ENCODE results near the gene ANXA11.

DNA sequence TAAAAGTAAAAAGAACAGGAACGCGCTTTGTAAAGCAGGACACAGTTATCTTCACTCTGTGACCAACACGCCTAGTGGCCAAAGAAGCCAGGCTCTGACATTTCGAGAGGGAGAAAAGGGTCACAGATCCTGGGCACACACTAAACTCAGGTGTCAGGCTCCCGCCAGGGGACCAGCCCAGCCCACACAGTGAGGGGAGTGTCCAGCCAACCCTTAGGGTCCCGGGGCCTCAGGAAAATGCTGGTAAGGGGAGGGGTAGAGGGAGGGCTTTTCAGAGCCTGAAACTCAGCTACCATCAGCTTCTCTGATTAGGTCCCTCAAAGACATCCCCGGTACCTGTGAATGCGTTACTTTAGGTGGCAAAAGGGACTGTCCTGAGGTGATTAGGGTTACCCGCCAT lies 16.6 kb downstream of the ANXA11 start:
- no peak for TF ChIP-seq RBM15 (IDR thresholded peaks at IDR 0.05; ENCODE audit: insufficient read depth, low read length)
- no peak for TF ChIP-seq BMI1 (IDR thresholded peaks at IDR 0.05; ENCODE audit: low read length)
- TF ChIP-seq NELFE (IDR thresholded peaks at IDR 0.05; ENCODE audit: insufficient read depth, insufficient read length) = no peak
- TF ChIP-seq, protein P1, sequence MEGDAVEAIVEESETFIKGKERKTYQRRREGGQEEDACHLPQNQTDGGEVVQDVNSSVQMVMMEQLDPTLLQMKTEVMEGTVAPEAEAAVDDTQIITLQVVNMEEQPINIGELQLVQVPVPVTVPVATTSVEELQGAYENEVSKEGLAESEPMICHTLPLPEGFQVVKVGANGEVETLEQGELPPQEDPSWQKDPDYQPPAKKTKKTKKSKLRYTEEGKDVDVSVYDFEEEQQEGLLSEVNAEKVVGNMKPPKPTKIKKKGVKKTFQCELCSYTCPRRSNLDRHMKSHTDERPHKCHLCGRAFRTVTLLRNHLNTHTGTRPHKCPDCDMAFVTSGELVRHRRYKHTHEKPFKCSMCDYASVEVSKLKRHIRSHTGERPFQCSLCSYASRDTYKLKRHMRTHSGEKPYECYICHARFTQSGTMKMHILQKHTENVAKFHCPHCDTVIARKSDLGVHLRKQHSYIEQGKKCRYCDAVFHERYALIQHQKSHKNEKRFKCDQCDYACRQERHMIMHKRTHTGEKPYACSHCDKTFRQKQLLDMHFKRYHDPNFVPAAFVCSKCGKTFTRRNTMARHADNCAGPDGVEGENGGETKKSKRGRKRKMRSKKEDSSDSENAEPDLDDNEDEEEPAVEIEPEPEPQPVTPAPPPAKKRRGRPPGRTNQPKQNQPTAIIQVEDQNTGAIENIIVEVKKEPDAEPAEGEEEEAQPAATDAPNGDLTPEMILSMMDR (IDR thresholded peaks at IDR 0.05 in 2 of 3, conservative IDR thresholded peaks at IDR 0.05 in 1 of 3; ENCODE audit: insufficient read depth in 2 of 3, low read depth in 1 of 3, low read length in 3 of 3) = no peak
- TF ChIP-seq, protein P2, sequence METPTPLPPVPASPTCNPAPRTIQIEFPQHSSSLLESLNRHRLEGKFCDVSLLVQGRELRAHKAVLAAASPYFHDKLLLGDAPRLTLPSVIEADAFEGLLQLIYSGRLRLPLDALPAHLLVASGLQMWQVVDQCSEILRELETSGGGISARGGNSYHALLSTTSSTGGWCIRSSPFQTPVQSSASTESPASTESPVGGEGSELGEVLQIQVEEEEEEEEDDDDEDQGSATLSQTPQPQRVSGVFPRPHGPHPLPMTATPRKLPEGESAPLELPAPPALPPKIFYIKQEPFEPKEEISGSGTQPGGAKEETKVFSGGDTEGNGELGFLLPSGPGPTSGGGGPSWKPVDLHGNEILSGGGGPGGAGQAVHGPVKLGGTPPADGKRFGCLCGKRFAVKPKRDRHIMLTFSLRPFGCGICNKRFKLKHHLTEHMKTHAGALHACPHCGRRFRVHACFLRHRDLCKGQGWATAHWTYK (CRISPR knock-in tag; IDR thresholded peaks at IDR 0.05) = no peak
- no peak for TF ChIP-seq CEBPB (tag; IDR thresholded peaks at IDR 0.05)
- no peak for TF ChIP-seq ATF7 (IDR thresholded peaks at IDR 0.05)
- TF ChIP-seq, protein P3, sequence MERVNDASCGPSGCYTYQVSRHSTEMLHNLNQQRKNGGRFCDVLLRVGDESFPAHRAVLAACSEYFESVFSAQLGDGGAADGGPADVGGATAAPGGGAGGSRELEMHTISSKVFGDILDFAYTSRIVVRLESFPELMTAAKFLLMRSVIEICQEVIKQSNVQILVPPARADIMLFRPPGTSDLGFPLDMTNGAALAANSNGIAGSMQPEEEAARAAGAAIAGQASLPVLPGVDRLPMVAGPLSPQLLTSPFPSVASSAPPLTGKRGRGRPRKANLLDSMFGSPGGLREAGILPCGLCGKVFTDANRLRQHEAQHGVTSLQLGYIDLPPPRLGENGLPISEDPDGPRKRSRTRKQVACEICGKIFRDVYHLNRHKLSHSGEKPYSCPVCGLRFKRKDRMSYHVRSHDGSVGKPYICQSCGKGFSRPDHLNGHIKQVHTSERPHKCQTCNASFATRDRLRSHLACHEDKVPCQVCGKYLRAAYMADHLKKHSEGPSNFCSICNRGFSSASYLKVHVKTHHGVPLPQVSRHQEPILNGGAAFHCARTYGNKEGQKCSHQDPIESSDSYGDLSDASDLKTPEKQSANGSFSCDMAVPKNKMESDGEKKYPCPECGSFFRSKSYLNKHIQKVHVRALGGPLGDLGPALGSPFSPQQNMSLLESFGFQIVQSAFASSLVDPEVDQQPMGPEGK (CRISPR knock-in tag; IDR thresholded peaks at IDR 0.05; ENCODE audit: borderline replicate concordance) = no peak
- no peak for TF ChIP-seq ZNF274 (IDR thresholded peaks at IDR 0.05; ENCODE audit: borderline replicate concordance, low read depth, low read length)
- TF ChIP-seq GTF2F1 (IDR thresholded peaks at IDR 0.05; ENCODE audit: low read depth, low read length) = no peak
- TF ChIP-seq RB1 (IDR thresholded peaks at IDR 0.05; ENCODE audit: low read depth) = no peak
- TF ChIP-seq SRF (CRISPR knock-in tag; IDR thresholded peaks at IDR 0.05) = no peak

Measured in K562 (cell line).